Measurements from ENCODE around the gene KAZALD1.

KAZALD1 gene

GRCh38 chr10:101027106-101027720, 34.6 kb upstream of the KAZALD1 start:
- no peak for TF ChIP-seq TAF1 (IDR thresholded peaks at IDR 0.05; ENCODE audit: low read depth)

- no peak for TF ChIP-seq USF1 (IDR thresholded peaks at IDR 0.05)
- TF ChIP-seq CREB1 (IDR thresholded peaks at IDR 0.05; ENCODE audit: low read depth) = no peak
- peak; percentile 35; the same call in 1 of the 2 replicates for TF ChIP-seq EP300 (IDR thresholded peaks at IDR 0.05; ENCODE audit: borderline replicate concordance)
- 0 out of 2 replicates have a peak, but pooled peaks have one; percentile 32 for TF ChIP-seq NFIC (IDR thresholded peaks at IDR 0.05)
- TF ChIP-seq TEAD4 (IDR thresholded peaks at IDR 0.05) = no peak
- TF ChIP-seq MAX (IDR thresholded peaks at IDR 0.05) = no peak
- no peak for TF ChIP-seq FOXM1 (IDR thresholded peaks at IDR 0.05; ENCODE audit: borderline replicate concordance, low read depth)
- no peak for TF ChIP-seq TCF12 (IDR thresholded peaks at IDR 0.05; ENCODE audit: low read depth)
- TF ChIP-seq EGR1 (IDR thresholded peaks at IDR 0.05) = no peak
Observed at GRCh38 chr10:101028446-101029337, 33.1 kb upstream of the KAZALD1 start.

DNA sequence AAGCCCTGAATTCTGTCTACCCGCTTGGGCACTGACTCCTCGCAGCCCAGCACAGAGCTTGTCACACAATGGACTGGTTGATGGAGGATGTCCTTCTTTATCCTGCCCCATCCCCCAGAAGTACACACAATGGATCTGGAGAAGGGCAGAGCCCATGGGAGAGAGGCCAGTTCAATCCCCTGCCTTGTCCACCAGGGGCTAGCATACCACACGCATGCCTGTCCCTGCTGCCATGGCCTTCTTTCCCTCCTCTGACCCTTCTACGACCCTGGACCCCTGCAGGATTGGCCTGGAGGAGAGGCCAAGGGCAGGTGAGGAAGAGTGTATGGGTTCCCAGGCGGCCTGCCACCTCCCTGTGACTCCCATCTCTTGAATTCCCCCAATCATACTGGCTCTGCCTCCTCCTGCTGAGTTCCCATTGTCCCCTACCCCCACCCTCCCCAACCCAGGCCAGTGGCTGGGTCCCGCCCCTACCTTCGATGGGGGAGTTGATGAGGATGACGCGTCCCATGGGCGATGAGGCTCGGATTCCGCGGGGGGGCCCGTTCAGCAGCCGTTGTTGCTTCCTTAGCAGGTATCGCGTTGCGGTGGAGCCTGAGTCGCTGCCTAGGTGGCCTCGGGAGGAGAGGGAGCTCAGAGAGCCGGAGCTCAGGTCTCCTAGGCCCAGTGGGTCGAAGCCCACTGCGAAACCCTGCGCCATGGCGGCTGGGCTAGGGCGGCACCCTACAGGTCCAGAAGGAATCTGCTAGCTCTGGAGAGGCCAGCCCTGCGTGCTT, 32.1 kb upstream of the KAZALD1 start:
- TF ChIP-seq EP300 (IDR thresholded peaks at IDR 0.05; ENCODE audit: borderline replicate concordance) (no peak), NFIC (IDR thresholded peaks at IDR 0.05) (no peak), RAD21 (IDR thresholded peaks at IDR 0.05; ENCODE audit: low read depth) (no peak), YY1 (IDR thresholded peaks at IDR 0.05; ENCODE audit: low read depth) (no peak), CREB1 (IDR thresholded peaks at IDR 0.05; ENCODE audit: low read depth) (no peak), MAX (IDR thresholded peaks at IDR 0.05) (no peak), TAF1 (IDR thresholded peaks at IDR 0.05; ENCODE audit: low read depth) (no peak), FOXM1 (IDR thresholded peaks at IDR 0.05; ENCODE audit: borderline replicate concordance, low read depth) (no peak)

DNA sequence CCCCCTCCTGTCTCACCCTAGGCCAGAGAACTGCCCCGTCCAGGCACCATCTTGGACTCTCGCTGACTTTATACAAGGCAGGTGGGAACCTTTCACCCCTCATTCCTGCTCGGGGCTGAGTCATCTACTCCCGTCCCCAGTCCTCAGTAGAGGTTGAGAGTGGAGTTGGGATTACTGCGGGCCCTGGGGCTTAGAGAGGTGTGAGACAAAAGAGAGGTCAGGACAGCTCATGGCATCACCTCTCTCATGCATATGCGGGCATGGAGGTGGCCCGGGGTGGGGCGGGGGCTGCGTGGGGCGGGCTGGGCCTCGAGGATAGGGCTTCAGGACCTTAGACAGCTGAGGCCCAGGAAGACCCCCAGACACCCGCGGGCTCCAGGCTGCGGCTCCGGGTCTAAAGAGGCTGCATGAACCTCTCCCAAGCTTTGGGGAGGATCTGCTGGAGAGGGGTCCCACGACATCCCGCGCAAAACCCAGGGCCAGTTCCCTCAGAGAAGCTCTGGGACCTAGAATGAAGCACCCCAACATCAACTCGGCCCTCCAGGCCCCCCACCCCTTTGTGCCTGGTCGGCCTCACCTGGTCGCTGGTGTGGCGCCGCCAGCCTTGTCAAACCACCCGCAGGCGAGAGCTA, 31.2 kb upstream of the KAZALD1 start:
- peak; percentile 50; the same call in 1 of the 2 replicates for TF ChIP-seq ZBTB7A (IDR thresholded peaks at IDR 0.05; ENCODE audit: low read depth)
- TF ChIP-seq FOXM1 (IDR thresholded peaks at IDR 0.05; ENCODE audit: borderline replicate concordance, low read depth) = no peak

- TF ChIP-seq EGR1 (IDR thresholded peaks at IDR 0.05) (peak; percentile 75), NFIC (IDR thresholded peaks at IDR 0.05) (no peak), YY1 (IDR thresholded peaks at IDR 0.05; ENCODE audit: low read depth) (no peak), USF1 (IDR thresholded peaks at IDR 0.05) (no peak), MAX (IDR thresholded peaks at IDR 0.05) (peak; percentile 55), EP300 (IDR thresholded peaks at IDR 0.05; ENCODE audit: borderline replicate concordance) (no peak), TEAD4 (IDR thresholded peaks at IDR 0.05) (peak; percentile 38; the same call in 1 of the 2 replicates), ZBTB7A (IDR thresholded peaks at IDR 0.05; ENCODE audit: low read depth) (peak; percentile 78; the same call in 1 of the 2 replicates), CREB1 (IDR thresholded peaks at IDR 0.05; ENCODE audit: low read depth) (no peak), RAD21 (IDR thresholded peaks at IDR 0.05; ENCODE audit: low read depth) (no peak), REST (IDR thresholded peaks at IDR 0.05; ENCODE audit: low read depth) (no peak), TCF12 (IDR thresholded peaks at IDR 0.05; ENCODE audit: low read depth) (no peak), FOXM1 (IDR thresholded peaks at IDR 0.05; ENCODE audit: borderline replicate concordance, low read depth) (no peak), TAF1 (IDR thresholded peaks at IDR 0.05; ENCODE audit: low read depth) (0 out of 2 replicates have a peak, but pooled peaks have one; percentile 30), CEBPB (IDR thresholded peaks at IDR 0.05) (no peak)
Observed at GRCh38 chr10:101031128-101031795, 30.5 kb upstream of the KAZALD1 start, which contains the start of the genes PDZD7 and SFXN3. Gene PDZD7, minus strand, starts transcription at chr10:101031129. Its CDS starts 910 bp downstream, at chr10:101030219. Gene SFXN3, plus strand, starts transcription at chr10:101031234. Its CDS starts 3,461 bp downstream, at chr10:101034695.

Measured in Ishikawa (cell line).